ENCODE measurements around the gene PIK3R5. TPM values are rescaled to one million over a fixed set of nuclear protein-coding genes. Genes with fewer than 3 reads are reported as not detected.
"Not testable (repeated sequence)": the region's sequence is repeated elsewhere in the genome, so short reads cannot be mapped to it uniquely, and the experiment has no call there.

The PIK3R5 gene
- polyA plus RNA-seq, 1 donor from 2014 or later, result not detected

- Histone ChIP-seq H3K9me3 (ENCODE audit: low read length) (no peaks in the 10 kb centered on the region), H3K79me2 (replicated peaks; ENCODE audit: insufficient read depth, low read length) (no peaks in the 10 kb centered on the region), H3K27ac (ENCODE audit: low read length) (no peak overlapping the region), H3K9me2 (ENCODE audit: insufficient read depth, low read length) (no peaks in the 10 kb centered on the region), H3K4me2 (ENCODE audit: low read length) (no peak overlapping the region), H3K4me3 (ENCODE audit: low read length) (no peak overlapping the region), H4K20me1 (ENCODE audit: insufficient read depth) (no peaks in the 10 kb centered on the region), H2AFZ (ENCODE audit: low read depth, low read length) (no peak overlapping the region), H3F3A (ENCODE audit: insufficient read depth, low read length, poor library complexity, severe bottlenecking) (no peaks in the 10 kb centered on the region), H3K36me3 (ENCODE audit: insufficient read depth, low read length) (no peaks in the 10 kb centered on the region), H3K27me3 (ENCODE audit: insufficient read depth, low read depth, low read length) (no peaks in the 10 kb centered on the region), H3K9ac (ENCODE audit: low read length) (no peak overlapping the region)
- TF ChIP-seq POLR2AphosphoS5 (IDR thresholded peaks at IDR 0.05) (no peak), EZH2 (IDR thresholded peaks at IDR 0.05; ENCODE audit: borderline replicate concordance, insufficient read depth, low read length, poor library complexity, severe bottlenecking) (no peak), SMC3 (conservative IDR thresholded peaks at IDR 0.05; ENCODE audit: poor library complexity) (no peak), RAD21 (conservative IDR thresholded peaks at IDR 0.05) (no peak), EP300 (conservative IDR thresholded peaks at IDR 0.05; ENCODE audit: poor library complexity, severe bottlenecking) (no peak), TAF1 (IDR thresholded peaks at IDR 0.05; ENCODE audit: low read depth) (no peak), CTCF (IDR thresholded peaks at IDR 0.05; ENCODE audit: poor library complexity, severe bottlenecking) (no peak), REST (IDR thresholded peaks at IDR 0.05; ENCODE audit: borderline replicate concordance) (no peak), MXI1 (conservative IDR thresholded peaks at IDR 0.05; ENCODE audit: poor library complexity, severe bottlenecking) (no peak)
Observed at GRCh38 chr17:8986295-8986694, 20.8 kb upstream of the PIK3R5 start.

GRCh38 chr17:8985054-8985701 lies 19.7 kb upstream of the PIK3R5 start:
- Histone ChIP-seq H4K20me1 (ENCODE audit: insufficient read depth) (no peaks in the 10 kb centered on the region), H3K27me3 (ENCODE audit: insufficient read depth, low read depth, low read length) (no peaks in the 10 kb centered on the region), H3K79me2 (replicated peaks; ENCODE audit: insufficient read depth, low read length) (no peaks in the 10 kb centered on the region), H3K9me3 (ENCODE audit: low read length) (no peaks in the 10 kb centered on the region), H3K9me2 (ENCODE audit: insufficient read depth, low read length) (no peaks in the 10 kb centered on the region), H3K36me3 (ENCODE audit: insufficient read depth, low read length) (no peaks in the 10 kb centered on the region), H3K4me3 (ENCODE audit: low read length) (no peak overlapping the region), H3K27ac (ENCODE audit: low read length) (no peak overlapping the region), H2AFZ (ENCODE audit: low read depth, low read length) (no peak overlapping the region), H3F3A (ENCODE audit: insufficient read depth, low read length, poor library complexity, severe bottlenecking) (no peaks in the 10 kb centered on the region), H3K9ac (ENCODE audit: low read length) (no peak overlapping the region), H3K4me2 (ENCODE audit: low read length) (no peak overlapping the region)
- TF ChIP-seq EP300 (conservative IDR thresholded peaks at IDR 0.05; ENCODE audit: poor library complexity, severe bottlenecking), result no peak
- no peak for TF ChIP-seq REST (IDR thresholded peaks at IDR 0.05; ENCODE audit: borderline replicate concordance)
- TF ChIP-seq MXI1 (conservative IDR thresholded peaks at IDR 0.05; ENCODE audit: poor library complexity, severe bottlenecking), result no peak
- no peak for TF ChIP-seq EZH2 (IDR thresholded peaks at IDR 0.05; ENCODE audit: borderline replicate concordance, insufficient read depth, low read length, poor library complexity, severe bottlenecking)
- TF ChIP-seq CTCF (IDR thresholded peaks at IDR 0.05; ENCODE audit: poor library complexity, severe bottlenecking), result no peak
- no peak for TF ChIP-seq POLR2AphosphoS5 (IDR thresholded peaks at IDR 0.05)
- TF ChIP-seq TAF1 (IDR thresholded peaks at IDR 0.05; ENCODE audit: low read depth), result no peak
- TF ChIP-seq SMC3 (conservative IDR thresholded peaks at IDR 0.05; ENCODE audit: poor library complexity), result no peak
- no peak for TF ChIP-seq RAD21 (conservative IDR thresholded peaks at IDR 0.05)

- not testable (repeated sequence) for H3K9ac ChIP-seq (ENCODE audit: low read length); H3K4me3 ChIP-seq (ENCODE audit: low read length)
Observed at GRCh38 chr17:8984225-8984624, 18.7 kb upstream of the PIK3R5 start.

More at GRCh38 chr17:8984225-8984624, 18.7 kb upstream of the PIK3R5 start:
- H3K36me3 ChIP-seq (ENCODE audit: insufficient read depth, low read length); H3K9me3 ChIP-seq (ENCODE audit: low read length); H3K27me3 ChIP-seq (ENCODE audit: insufficient read depth, low read depth, low read length); H3K27ac ChIP-seq (ENCODE audit: low read length); H3K9me2 ChIP-seq (ENCODE audit: insufficient read depth, low read length); H3K79me2 ChIP-seq (replicated peaks; ENCODE audit: insufficient read depth, low read length); H2AFZ ChIP-seq (ENCODE audit: low read depth, low read length); H3K4me2 ChIP-seq (ENCODE audit: low read length); H4K20me1 ChIP-seq (ENCODE audit: insufficient read depth); H3F3A ChIP-seq (ENCODE audit: insufficient read depth, low read length, poor library complexity, severe bottlenecking): not testable (repeated sequence)

Measured in neural cell (in vitro differentiated cells).